CD1c-positive myeloid dendritic cell (primary cell): Measurements from ENCODE around the gene NGB.
A peak's percentile ranks its signal among the peaks of the same experiment; 100 is the strongest.

Experiments used
- DNase-seq: peaks from one replicate; pipeline ENCODE4 v3.0.0-alpha.2; 2016; ENCODE audit errors: extremely low spot score

Gene NGB

GRCh38 chr14:77265187-77265515 is 5.9 kb downstream of the NGB start:
- no peak for DNase-seq

DNA sequence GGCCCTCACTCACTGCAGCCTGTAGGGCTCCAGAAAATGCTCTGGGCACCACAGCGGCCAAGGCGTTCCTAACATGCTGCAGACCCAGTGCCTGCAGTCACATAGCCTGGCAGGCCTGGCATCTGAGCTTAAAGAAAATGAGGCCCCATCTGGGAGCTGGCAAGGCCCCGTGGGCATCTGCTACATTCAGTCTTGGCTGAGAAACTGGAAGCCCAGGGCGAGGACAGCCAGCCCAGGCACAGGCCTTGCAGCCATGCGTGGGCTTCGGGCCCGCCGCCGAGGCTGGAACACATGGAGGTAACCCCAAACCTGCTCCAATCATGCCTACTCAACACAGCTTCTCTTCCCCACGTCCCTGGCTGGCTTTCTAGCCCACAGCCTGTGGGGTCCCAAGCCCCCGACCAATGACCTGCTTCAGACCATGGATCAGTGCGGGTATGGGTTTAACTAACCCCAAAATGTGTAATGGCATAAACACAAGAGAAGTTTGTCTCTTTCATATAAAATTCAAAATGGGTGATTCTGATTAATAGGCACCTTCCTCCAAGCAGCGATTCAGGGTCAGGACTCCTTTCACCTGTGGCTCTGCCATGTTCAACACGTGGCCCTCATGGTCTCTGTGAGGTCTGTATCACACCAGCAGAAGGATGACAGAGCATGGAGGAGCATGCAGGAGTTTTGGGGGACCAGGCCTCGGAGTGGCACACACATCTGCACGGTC is 6.4 kb downstream of the NGB start:
- no peak for DNase-seq

DNA sequence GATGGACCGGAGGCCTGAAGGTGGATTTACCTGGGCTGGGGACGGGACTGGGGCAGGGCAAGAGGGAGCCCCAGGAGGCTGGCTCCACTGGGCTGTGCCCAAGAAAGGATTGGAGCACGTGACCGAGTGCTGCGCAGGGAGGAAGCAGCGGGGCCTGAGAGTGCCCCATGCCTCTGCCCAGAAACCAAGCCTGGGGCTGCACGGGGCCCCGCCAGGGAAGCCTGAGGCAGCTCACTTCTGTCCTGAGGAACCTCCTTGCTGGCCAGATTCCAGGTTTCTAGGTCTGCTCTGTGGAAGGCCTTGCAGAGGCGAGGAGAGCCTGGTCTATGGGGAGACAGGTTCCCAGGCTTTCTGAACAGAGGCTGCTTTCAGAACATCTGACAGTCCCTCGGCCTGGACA is 10.4 kb downstream of the NGB start:
- DNase-seq, result no peak

DNA sequence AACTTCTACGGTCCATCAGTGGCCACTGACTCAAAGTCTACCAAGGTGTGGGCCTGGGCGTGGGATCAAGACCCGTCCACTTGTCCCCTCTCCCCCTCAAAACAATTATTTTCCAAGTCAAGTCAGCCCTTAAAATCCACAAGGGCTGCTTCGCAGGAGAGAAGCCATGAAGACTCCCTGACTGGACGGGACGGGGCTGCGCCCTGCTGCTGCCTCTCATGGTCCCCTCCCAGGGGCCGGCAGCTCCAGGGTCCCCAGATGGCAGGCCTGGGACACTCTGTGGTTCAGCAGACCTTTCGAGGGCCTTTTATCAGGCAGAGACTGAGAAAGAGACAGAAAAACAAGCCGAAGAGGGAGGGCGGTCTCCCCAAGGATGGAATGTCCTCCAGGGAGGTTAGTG is 10.8 kb downstream of the NGB start:
- no peak for DNase-seq

- no peak for DNase-seq
These were observed 11.8 kb downstream of the NGB start for GRCh38 chr14:77259025-77259715.

GRCh38 chr14:77258566-77258965 is 12.4 kb downstream of the NGB start:
- no peak for DNase-seq

- no peak for DNase-seq
These were observed 13.3 kb downstream of the NGB start for GRCh38 chr14:77257700-77258099.

- DNase-seq, result no peak
These were observed 14.3 kb downstream of the NGB start for GRCh38 chr14:77256694-77257093.

- DNase-seq, result no peak
These were observed 17.4 kb downstream of the NGB start for GRCh38 chr14:77253333-77254190.

- no peak for DNase-seq
These were observed 19.1 kb downstream of the NGB start for GRCh38 chr14:77251870-77252269.

GRCh38 chr14:77250927-77251326 is 20.1 kb downstream of the NGB start:
- no peak for DNase-seq

DNA sequence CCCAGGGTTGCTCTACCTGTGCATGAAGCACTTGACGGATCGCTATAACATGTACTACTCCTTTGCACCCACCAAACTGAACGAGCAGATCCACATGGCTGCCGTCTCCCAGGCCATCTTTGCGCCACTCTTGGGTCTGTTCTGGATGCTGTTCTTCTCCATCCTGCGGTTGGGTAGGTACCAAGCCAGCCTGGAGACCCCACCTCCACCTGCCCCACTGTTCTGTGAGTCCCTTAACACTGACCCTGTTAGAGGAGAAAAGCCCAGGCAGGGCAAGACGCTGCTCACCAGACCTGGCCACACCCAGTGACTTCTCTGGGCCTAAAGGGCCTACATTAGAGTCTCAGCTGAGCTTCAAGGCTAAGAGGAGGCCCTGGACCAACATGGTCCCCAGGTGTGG is 21.7 kb downstream of the NGB start:
- no peak for DNase-seq

DNA sequence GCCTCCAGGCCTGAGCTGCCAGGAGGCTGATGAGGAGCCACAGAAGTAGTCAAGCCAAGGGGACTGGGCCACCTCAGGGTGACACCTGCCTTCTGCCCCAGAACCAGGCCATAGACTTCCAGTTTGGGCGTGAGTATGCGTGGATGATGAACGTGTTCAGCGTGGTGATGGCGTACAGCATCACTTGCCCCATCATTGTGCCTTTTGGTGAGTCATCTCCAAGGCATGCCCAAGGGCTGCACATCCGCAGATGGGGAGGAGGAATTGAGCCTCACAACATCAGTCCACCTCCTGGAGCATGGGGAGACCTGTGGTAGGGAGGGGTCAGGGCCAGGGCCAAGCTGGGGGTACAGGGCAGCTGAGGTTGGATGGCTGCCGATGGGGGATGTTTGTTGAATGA is 22.3 kb downstream of the NGB start:
- DNase-seq, result no peak

- DNase-seq, result no peak
These were observed 24.2 kb downstream of the NGB start for GRCh38 chr14:77246784-77247183.

- no peak for DNase-seq
These were observed 25.2 kb downstream of the NGB start for GRCh38 chr14:77245820-77246219.

DNA sequence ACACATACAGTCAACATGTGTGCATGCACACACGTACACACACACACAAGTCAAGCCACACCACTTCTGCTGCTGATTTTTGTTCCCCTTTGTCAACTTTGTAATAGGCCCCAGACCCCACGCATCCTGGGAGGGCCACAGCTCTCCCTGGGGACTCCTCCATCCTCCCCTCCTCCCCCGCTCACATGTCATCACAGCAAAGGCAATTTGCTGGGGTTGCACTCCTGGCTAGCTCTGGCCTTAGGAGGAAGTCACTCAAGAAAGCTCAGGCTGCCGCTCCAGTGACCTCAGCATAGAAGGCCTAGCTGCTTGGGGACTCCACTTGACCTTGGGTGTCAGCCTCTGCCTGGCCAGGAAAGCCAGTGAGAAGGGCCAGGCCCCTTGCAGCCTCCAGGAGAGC is 27.2 kb downstream of the NGB start:
- peak; percentile 2 for DNase-seq

DNA sequence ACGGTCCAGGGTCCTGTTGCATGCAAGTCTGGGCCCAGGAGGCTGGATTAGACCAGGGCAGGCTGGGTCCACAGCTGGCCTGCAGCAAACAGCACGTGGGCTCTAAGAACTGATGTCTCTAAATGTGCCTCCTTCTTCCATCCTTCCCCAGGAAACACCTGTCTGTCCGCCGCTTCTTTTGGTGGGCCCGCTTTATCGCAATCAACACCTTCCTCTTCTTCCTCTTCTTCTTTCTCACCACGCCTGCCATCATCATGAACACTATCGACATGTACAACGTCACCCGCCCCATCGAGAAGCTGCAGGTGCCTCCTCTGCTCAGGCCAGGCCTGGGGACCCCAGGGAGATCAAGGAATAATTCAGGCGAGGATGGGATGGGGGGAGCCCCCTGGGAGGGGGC is 28.3 kb downstream of the NGB start:
- DNase-seq, result no peak

DNA sequence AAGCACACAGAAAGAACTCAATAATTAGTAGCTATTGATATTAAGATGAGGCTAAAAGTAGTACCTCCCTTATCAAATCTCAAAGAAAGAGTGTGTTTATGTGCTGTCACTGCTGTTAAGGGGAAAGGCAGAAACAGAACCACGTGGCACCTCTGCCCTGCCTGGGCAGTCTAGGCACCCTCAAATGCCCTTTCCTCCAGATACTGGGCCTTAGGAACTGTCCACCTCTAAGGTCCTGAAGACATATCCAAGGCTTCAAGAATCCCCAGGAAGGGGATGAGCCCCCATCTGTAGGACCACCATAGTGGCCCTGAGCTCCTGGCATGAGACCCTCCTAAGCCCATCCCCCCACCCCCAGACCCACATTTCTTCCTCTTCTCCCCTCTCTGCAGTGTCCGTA is 29.1 kb downstream of the NGB start:
- DNase-seq, result no peak

DNA sequence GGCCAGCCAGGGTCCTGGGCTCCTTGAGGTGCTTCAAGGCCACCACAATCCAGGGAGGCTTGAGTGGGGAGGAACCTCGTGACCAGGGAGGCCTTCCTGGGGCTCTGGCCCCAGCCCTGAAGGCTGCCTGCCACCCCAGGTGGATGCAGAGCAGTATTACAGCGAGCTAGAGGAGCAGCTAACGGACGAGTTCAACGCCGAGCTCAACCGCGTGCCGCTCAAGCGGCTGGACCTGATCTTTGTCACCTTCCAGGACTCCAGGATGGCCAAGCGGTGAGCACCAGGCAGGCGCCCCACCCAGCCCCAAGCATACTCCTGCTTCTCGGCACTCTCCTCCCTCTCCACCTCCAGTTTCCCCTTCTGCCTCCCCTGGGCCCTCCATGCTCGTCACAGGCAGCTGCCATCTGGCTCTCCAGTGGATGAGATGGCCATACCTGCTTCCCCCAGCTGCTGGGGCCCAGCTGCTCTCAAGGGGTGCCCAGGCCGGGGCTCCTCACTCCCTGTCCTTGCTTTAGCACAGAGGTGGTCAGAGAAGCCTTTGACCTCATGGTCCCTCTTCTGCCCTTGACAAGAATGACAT is 30.6 kb downstream of the NGB start:
- DNase-seq, result no peak

GRCh38 chr14:77239412-77239811 is 31.6 kb downstream of the NGB start:
- no peak for DNase-seq

DNA sequence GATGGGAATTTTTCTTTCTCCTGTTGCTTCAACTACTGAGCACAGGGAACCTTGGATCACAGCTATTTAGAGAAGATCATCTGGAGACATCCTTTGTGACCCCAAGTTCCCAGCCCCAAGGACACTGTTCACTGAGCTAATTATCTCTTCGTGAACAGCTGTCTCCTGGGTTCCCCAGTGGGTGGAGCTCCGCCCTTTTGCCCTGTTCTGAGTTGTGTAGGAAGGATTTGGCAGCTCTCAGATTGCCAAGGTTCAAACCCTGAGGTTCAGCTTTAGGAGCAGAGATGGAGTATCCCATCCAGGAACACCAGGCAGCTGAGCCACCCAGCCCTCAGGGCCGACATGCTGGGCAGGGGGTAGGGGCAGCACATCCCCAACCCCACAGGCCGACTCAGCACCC is 32.0 kb downstream of the NGB start:
- no peak for DNase-seq

GRCh38 chr14:77238356-77238755 is 32.6 kb downstream of the NGB start:
- DNase-seq, result no peak

- no peak for DNase-seq
These were observed 34.2 kb downstream of the NGB start for GRCh38 chr14:77236814-77237213.
